SK-N-SH (cell line): ENCODE results near the gene CRB1. TPM values are rescaled to one million over a fixed set of nuclear protein-coding genes. Genes with fewer than 3 reads are reported as not detected.

Source experiments
- CTCF ChIA-PET: fragments of 300-600, 350-600 bp; formaldehyde crosslinking; extraction: SDS; loops from one replicate; lab custom pipeline; 2021; lab: Yijun Ruan, JAX
- POLR2A ChIA-PET: fragments of 350-600 bp; sonication (Branson Sonifier 250); formaldehyde crosslinking; extraction: SDS; loops from one replicate; lab custom pipeline; 2020; ENCODE audit warnings: antibody characterized with exemption, inconsistent platforms; lab: Yijun Ruan, JAX
- DNase-seq: peaks from one replicate; pipeline ENCODE4 v3.0.0; 2012
- H2AFZ ChIP-seq: fragments of 200-600 bp; sonication (generic); 2 replicates; pipeline ENCODE4 v1.8.1; 2016; ENCODE audit warnings: antibody characterized with exemption, mild to moderate bottlenecking, low read depth
- H3F3A ChIP-seq: fragments of 200-600 bp; sonication (generic); replicated peaks from 2 replicates; pipeline ENCODE3; 2016; ENCODE audit warnings: antibody characterized with exemption, mild to moderate bottlenecking; ENCODE audit not compliant: insufficient read depth
- H3K27ac ChIP-seq, 2 experiments: fragments of 200-500 bp in 1 of 2; fragments of 200-600 bp in 1 of 2; sonication (Bioruptor generic) in 1 of 2; sonication (generic), shearing (Covaris generic) in 1 of 2; 2 replicates each; pipeline versions ENCODE4 v1.5.1 to v1.6.1; 2014 to 2016; ENCODE audit warnings: low read depth in 2 of 2, inconsistent platforms in 1 of 2, low read length in 1 of 2, mild to moderate bottlenecking in 1 of 2, mixed read lengths in 1 of 2
- H3K27me3 ChIP-seq: fragments of 200-600 bp; sonication (generic), shearing (Covaris generic); 2 replicates; pipeline ENCODE4 v1.6.1; 2016; ENCODE audit warnings: mixed run types; ENCODE audit not compliant: insufficient read depth
- H3K36me3 ChIP-seq, 2 experiments: fragments of 200-500 bp in 1 of 2; fragments of 200-600 bp in 1 of 2; sonication (Bioruptor generic) in 1 of 2; sonication (generic) in 1 of 2; replicated peaks in 1 of 2; 2 replicates each; pipeline versions ENCODE3 to v1.5.1; 2014 to 2016; ENCODE audit warnings: low read length in 1 of 2, mild to moderate bottlenecking in 1 of 2; ENCODE audit not compliant: insufficient read depth in 2 of 2, control insufficient read depth in 1 of 2
- H3K4me1 ChIP-seq, 2 experiments: fragments of 200-500 bp in 1 of 2; fragments of 200-600 bp in 1 of 2; sonication (Bioruptor generic) in 1 of 2; sonication (generic), shearing (Covaris generic) in 1 of 2; 2 replicates each; pipeline versions ENCODE4 v1.5.1 to v1.6.1; 2014 to 2016; ENCODE audit warnings: low read depth in 1 of 2, low read length in 1 of 2, mixed run types in 1 of 2; ENCODE audit not compliant: insufficient read depth in 2 of 2, control insufficient read depth in 1 of 2
- H3K4me2 ChIP-seq: fragments of 200-600 bp; sonication (generic), shearing (Covaris generic); 2 replicates; pipeline ENCODE4 v1.6.1; 2017; ENCODE audit warnings: mixed run types
- H3K4me3 ChIP-seq, 2 experiments: fragments of 200-500 bp in 1 of 2; fragments of 200-600 bp in 1 of 2; sonication (Bioruptor generic) in 1 of 2; sonication (generic), shearing (Covaris generic) in 1 of 2; 2 replicates each; pipeline versions ENCODE4 v1.5.1 to v1.8.1; 2014 to 2016; ENCODE audit warnings: low read depth in 2 of 2, inconsistent platforms in 1 of 2, low read length in 1 of 2, mild to moderate bottlenecking in 1 of 2, mixed read lengths in 1 of 2, moderate library complexity in 1 of 2
- H3K79me2 ChIP-seq: fragments of 200-600 bp; sonication (generic); 2 replicates; pipeline ENCODE4 v1.8.1; 2017; ENCODE audit warnings: mild to moderate bottlenecking; ENCODE audit not compliant: insufficient read depth
- H3K9ac ChIP-seq: fragments of 200-600 bp; sonication (generic); 2 replicates; pipeline ENCODE4 v1.6.1; 2017; ENCODE audit warnings: mixed run types
- H3K9me2 ChIP-seq: fragments of 200-600 bp; sonication (generic); 2 replicates; pipeline ENCODE4 v1.6.1; 2017; ENCODE audit warnings: mixed run types
- H3K9me3 ChIP-seq: fragments of 200-600 bp; sonication (generic); 2 replicates; pipeline ENCODE4 v1.6.1; 2017; ENCODE audit warnings: mixed run types, mild to moderate bottlenecking, moderate library complexity
- H4K20me1 ChIP-seq: fragments of 200-600 bp; sonication (generic); 2 replicates; pipeline ENCODE4 v1.6.1; 2017; ENCODE audit warnings: mild to moderate bottlenecking, mixed run types; ENCODE audit not compliant: insufficient read depth
- CHD2 ChIP-seq: fragments of 150-350 bp; IDR thresholded peaks from 2 replicates; pipeline ENCODE4 v1.6.1; 2018; ENCODE audit warnings: low read length; ENCODE audit not compliant: partially characterized antibody
- ELF1 ChIP-seq: IDR thresholded peaks from 2 replicates; pipeline ENCODE4 v1.4.0; 2012
- EP300 ChIP-seq, 2 experiments: IDR thresholded peaks; 2 replicates each; pipeline versions ENCODE4 v1.4.0 to v1.6.1; 2012; ENCODE audit warnings: borderline replicate concordance in 1 of 2, low read depth in 1 of 2, low read length in 1 of 2
- FOXJ3 ChIP-seq: sonication (generic); formaldehyde crosslinking; IDR thresholded peaks from 2 replicates; pipeline ENCODE4 v1.5.1; 2020; ENCODE audit warnings: mild to moderate bottlenecking, missing genetic modification reagents
- GATA2 ChIP-seq: sonication (generic); formaldehyde crosslinking; IDR thresholded peaks from 2 replicates; pipeline ENCODE4 v1.5.0; 2020; ENCODE audit warnings: mild to moderate bottlenecking, missing genetic modification reagents
- JUND ChIP-seq: IDR thresholded peaks from 2 replicates; pipeline ENCODE4 v1.4.0; 2012
- MAX ChIP-seq: IDR thresholded peaks from 2 replicates; pipeline ENCODE4 v1.4.0; 2012; ENCODE audit warnings: low read depth
- MEF2A ChIP-seq: IDR thresholded peaks from 2 replicates; pipeline ENCODE4 v1.4.0; 2012; ENCODE audit warnings: low read depth, borderline replicate concordance
- PBX3 ChIP-seq: IDR thresholded peaks from 2 replicates; pipeline ENCODE4; 2012
- RAD21 ChIP-seq: IDR thresholded peaks from 2 replicates; pipeline ENCODE4 v1.6.1; 2012; ENCODE audit warnings: mild to moderate bottlenecking, low read length
- REST ChIP-seq: IDR thresholded peaks from 2 replicates; pipeline ENCODE4 v1.6.1; 2012; ENCODE audit warnings: mild to moderate bottlenecking, low read depth, low read length, moderate library complexity
- RFX5 ChIP-seq: IDR thresholded peaks from 2 replicates; pipeline ENCODE4 v1.6.1; 2012; ENCODE audit warnings: mild to moderate bottlenecking, improper control_type of control experiment, low read length
- SIN3A ChIP-seq: IDR thresholded peaks from 2 replicates; pipeline ENCODE4 v1.6.1; 2012; ENCODE audit warnings: low read depth, mild to moderate bottlenecking, low read length, moderate library complexity, borderline replicate concordance
- SMC3 ChIP-seq: IDR thresholded peaks from 2 replicates; pipeline ENCODE4 v1.6.1; 2012; ENCODE audit warnings: low read depth, low read length, improper control_type of control experiment
- TEAD4 ChIP-seq: IDR thresholded peaks from 2 replicates; pipeline ENCODE4 v1.4.0; 2012; ENCODE audit warnings: mild to moderate bottlenecking, borderline replicate concordance; ENCODE audit not compliant: insufficient read depth
- USF1 ChIP-seq: IDR thresholded peaks from 2 replicates; pipeline ENCODE4 v1.4.0; 2012; ENCODE audit warnings: low read depth, borderline replicate concordance
- YY1 ChIP-seq: IDR thresholded peaks from 2 replicates; pipeline ENCODE4 v1.4.0; 2012; ENCODE audit warnings: low read depth, mild to moderate bottlenecking
- ZBTB33 ChIP-seq: IDR thresholded peaks from 2 replicates; pipeline ENCODE4 v1.4.0; 2012; ENCODE audit warnings: low read depth, borderline replicate concordance
- WGBS: methylation state at CpG from one replicate; pipeline ENCODE4 v1.1.6; 2017; ENCODE audit warnings: low lambda C conversion rate; 5-methylcytosine and 5-hydroxymethylcytosine counted together
- polyA plus RNA-seq, 3 experiments: library from polyadenylated mRNA; depleted of rRNA; stranded (reverse); fragments of >200 nt; gene quantifications; 2 replicates each; pipeline ENCODE4 v1.2.3, GENCODE V29; 2012

CRB1 gene
- polyA plus RNA-seq, 1 of the 3 experiments (the other 2 are of a cell fraction), result 0.13 TPM

GRCh38 chr1:197249324-197249723 lies 18.7 kb upstream of the CRB1 start:
- no peak overlapping the region for H3K9ac ChIP-seq
- H4K20me1 ChIP-seq, result no peaks in the 10 kb centered on the region
- H3K4me1 ChIP-seq, result peaks cover 0 to 2% of the 10 kb centered on the region in 2 experiments; a peak in 2 of 4 replicates
- ChIA-PET POLR2A (no interaction called here), CTCF (interaction anchor here (1.0 kb wide), 1 partner anchor 14 kb away, joined by 3 read pairs; no protein-coding TSS in a partner anchor)
- H3K27ac ChIP-seq, result peak overlapping the region in 1 of 2 experiments; percentile 22; a peak in 1 of 4 replicates
- no peaks in the 10 kb centered on the region for H3K9me2 ChIP-seq
- H3K4me2 ChIP-seq, result no peak overlapping the region
- H2AFZ ChIP-seq, result peak overlapping the region; percentile 21; the same call in 1 of the 2 replicates
- TF ChIP-seq MEF2A (no peak), PBX3 (no peak), SMC3 (no peak), EP300 (IDR thresholded peaks at IDR 0.05; ENCODE audit: borderline replicate concordance in 1 of 2, low read depth in 1 of 2, low read length in 1 of 2) (no peak), YY1 (no peak), ZBTB33 (no peak), USF1 (no peak), TEAD4 (no peak), ELF1 (no peak), JUND (no peak), RFX5 (no peak), RAD21 (no peak), GATA2 (CRISPR knock-in tag) (no peak), SIN3A (no peak), MAX (no peak), FOXJ3 (CRISPR knock-in tag) (no peak), CHD2 (no peak), REST (no peak)
- H3K79me2 ChIP-seq, result no peaks in the 10 kb centered on the region
- no peak for DNase-seq
- 38% methylated on average over 2 of the region's 2 CpGs for WGBS
- no peaks in the 10 kb centered on the region for H3K36me3 ChIP-seq
- H3K4me3 ChIP-seq, result no peak overlapping the region
- peaks cover 8% of the 10 kb centered on the region for H3F3A ChIP-seq
- H3K9me3 ChIP-seq, result no peaks in the 10 kb centered on the region
- no peaks in the 10 kb centered on the region for H3K27me3 ChIP-seq
